ENCODE results near the gene ZNF277.

The ZNF277 gene

DNA sequence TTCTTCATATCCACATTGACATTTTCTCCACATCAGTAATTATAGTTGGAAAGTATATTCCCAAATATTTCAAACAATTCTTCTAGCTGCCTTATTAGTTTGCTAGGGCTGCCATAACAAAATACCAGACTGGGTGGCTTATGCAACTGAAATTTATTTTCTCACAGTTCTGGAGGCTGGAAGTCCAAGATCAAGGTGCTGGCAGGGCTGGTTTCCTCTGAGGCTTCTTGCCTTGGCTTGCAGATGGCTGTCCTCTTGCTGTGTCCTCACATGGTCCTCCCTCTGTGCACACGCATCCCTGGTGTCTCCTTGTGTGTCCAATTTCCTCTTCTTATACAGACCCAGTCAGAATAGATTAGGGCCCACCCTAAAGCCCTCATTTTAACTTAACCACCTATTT, 34.8 kb upstream of the ZNF277 start:
- Histone ChIP-seq H3K36me3 (ENCODE audit: control insufficient read depth, insufficient read depth, low read length) (no peaks in the 10 kb centered on the region), H3K4me1 (ENCODE audit: control insufficient read depth, insufficient read depth, low read length) (peaks cover 5% of the 10 kb centered on the region; the same call in 1 of the 2 replicates), H3K27ac (ENCODE audit: low read depth, low read length) (no peak overlapping the region), H3K27me3 (ENCODE audit: control insufficient read depth, insufficient read depth, low read length) (no peaks in the 10 kb centered on the region), H3K9me3 (ENCODE audit: control insufficient read depth, insufficient read depth, low read depth, low read length) (no peaks in the 10 kb centered on the region), H3K9ac (ENCODE audit: low read length) (no peak overlapping the region), H3K4me3 (ENCODE audit: low read depth, low read length) (no peak overlapping the region)

- Histone ChIP-seq H3K9me3 (ENCODE audit: control insufficient read depth, insufficient read depth, low read depth, low read length) (no peaks in the 10 kb centered on the region), H3K27ac (ENCODE audit: low read depth, low read length) (no peak overlapping the region), H3K9ac (ENCODE audit: low read length) (no peak overlapping the region), H3K27me3 (ENCODE audit: control insufficient read depth, insufficient read depth, low read length) (no peaks in the 10 kb centered on the region), H3K36me3 (ENCODE audit: control insufficient read depth, insufficient read depth, low read length) (no peaks in the 10 kb centered on the region), H3K4me3 (ENCODE audit: low read depth, low read length) (no peak overlapping the region), H3K4me1 (ENCODE audit: control insufficient read depth, insufficient read depth, low read length) (peaks cover 14% of the 10 kb centered on the region)
Measured at GRCh38 chr7:112172870-112173567, 33.5 kb upstream of the ZNF277 start.

DNA sequence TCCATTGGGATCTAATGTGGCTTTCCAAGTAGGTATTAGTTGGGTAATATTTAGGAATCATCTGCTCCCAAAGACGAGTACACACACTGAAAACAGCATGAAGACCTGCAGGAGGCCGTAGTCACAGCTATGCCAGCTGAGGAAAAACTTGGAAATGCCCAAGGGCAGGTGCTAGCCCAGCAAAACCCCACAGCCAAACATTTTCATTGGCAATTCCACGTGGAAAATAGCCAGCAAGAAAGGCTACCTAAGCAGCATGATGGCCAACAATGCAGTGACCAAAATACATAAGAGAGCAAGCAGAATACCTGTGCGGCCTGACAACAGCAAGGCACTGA, 33.0 kb upstream of the ZNF277 start:
- no peaks in the 10 kb centered on the region for H3K27me3 ChIP-seq (ENCODE audit: control insufficient read depth, insufficient read depth, low read length)
- H3K9ac ChIP-seq (ENCODE audit: low read length), result no peak overlapping the region
- no peaks in the 10 kb centered on the region for H3K9me3 ChIP-seq (ENCODE audit: control insufficient read depth, insufficient read depth, low read depth, low read length)
- H3K4me3 ChIP-seq (ENCODE audit: low read depth, low read length), result no peak overlapping the region
- H3K36me3 ChIP-seq (ENCODE audit: control insufficient read depth, insufficient read depth, low read length), result no peaks in the 10 kb centered on the region
- peaks cover 14% of the 10 kb centered on the region for H3K4me1 ChIP-seq (ENCODE audit: control insufficient read depth, insufficient read depth, low read length)
- H3K27ac ChIP-seq (ENCODE audit: low read depth, low read length), result no peak overlapping the region

DNA sequence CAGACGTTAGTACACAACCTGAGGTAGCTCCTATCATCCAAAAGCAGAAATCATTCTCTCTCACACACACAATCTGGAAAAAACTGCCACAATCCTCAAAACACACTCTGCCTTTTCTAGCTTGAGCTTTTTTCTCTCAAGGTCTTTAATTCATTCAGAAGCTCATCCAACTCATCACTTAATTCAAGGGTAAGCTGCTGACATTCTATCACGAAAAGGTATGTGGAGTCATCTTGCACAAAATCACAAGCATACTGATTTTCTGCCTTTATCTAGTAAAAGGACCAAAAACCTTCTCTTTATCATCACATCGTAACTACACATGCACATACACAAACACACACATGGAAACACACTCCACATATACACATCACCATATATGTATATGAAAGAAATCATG, 32.3 kb upstream of the ZNF277 start:
- H3K9me3 ChIP-seq (ENCODE audit: control insufficient read depth, insufficient read depth, low read depth, low read length), result no peaks in the 10 kb centered on the region
- no peak overlapping the region for H3K27ac ChIP-seq (ENCODE audit: low read depth, low read length)
- H3K4me1 ChIP-seq (ENCODE audit: control insufficient read depth, insufficient read depth, low read length), result peaks cover 14% of the 10 kb centered on the region
- no peaks in the 10 kb centered on the region for H3K36me3 ChIP-seq (ENCODE audit: control insufficient read depth, insufficient read depth, low read length)
- H3K27me3 ChIP-seq (ENCODE audit: control insufficient read depth, insufficient read depth, low read length), result no peaks in the 10 kb centered on the region
- H3K9ac ChIP-seq (ENCODE audit: low read length), result no peak overlapping the region
- no peak overlapping the region for H3K4me3 ChIP-seq (ENCODE audit: low read depth, low read length)

- H3K4me3 ChIP-seq (ENCODE audit: low read depth, low read length), result no peak overlapping the region
- H3K27ac ChIP-seq (ENCODE audit: low read depth, low read length), result no peak overlapping the region
- no peaks in the 10 kb centered on the region for H3K9me3 ChIP-seq (ENCODE audit: control insufficient read depth, insufficient read depth, low read depth, low read length)
- H3K9ac ChIP-seq (ENCODE audit: low read length), result no peak overlapping the region
- no peaks in the 10 kb centered on the region for H3K36me3 ChIP-seq (ENCODE audit: control insufficient read depth, insufficient read depth, low read length)
- H3K4me1 ChIP-seq (ENCODE audit: control insufficient read depth, insufficient read depth, low read length), result peaks cover 14% of the 10 kb centered on the region
- H3K27me3 ChIP-seq (ENCODE audit: control insufficient read depth, insufficient read depth, low read length), result no peaks in the 10 kb centered on the region
Measured at GRCh38 chr7:112176241-112176640, 30.3 kb upstream of the ZNF277 start.

DNA sequence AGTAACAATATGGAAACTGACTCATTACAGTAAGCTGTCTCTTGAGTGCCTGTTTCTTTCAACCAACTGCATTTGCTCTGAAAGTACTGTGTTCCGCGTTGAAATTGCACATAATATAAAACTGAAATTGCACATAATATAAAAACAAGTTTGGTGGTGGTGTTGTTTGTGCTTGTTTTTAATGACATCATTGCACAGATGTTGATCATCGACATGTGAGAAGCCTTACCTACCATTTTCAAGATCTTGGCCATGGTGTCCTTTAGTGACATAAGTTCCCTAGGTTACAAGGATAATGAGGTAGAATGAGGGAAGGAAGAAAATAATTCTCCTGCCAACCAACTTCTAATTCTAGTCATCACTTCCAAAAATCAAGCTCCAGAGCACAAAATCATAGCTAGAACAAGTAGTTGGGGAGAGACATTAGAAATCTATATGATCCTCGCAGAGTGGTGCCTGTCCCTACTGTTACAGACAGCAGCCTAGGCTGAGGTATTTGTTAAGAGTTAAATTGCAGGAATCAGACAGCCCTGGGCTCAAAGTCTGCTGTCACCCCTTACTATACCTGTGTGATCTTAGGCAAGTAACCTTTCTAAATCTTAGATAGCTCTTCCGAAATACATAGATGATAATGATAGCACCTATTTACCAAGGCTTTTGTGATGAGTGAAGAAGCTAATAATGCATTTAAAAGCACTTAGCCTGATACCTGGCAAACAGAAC, 29.6 kb upstream of the ZNF277 start:
- H3K27me3 ChIP-seq (ENCODE audit: control insufficient read depth, insufficient read depth, low read length), result no peaks in the 10 kb centered on the region
- no peak overlapping the region for H3K27ac ChIP-seq (ENCODE audit: low read depth, low read length)
- no peak overlapping the region for H3K9ac ChIP-seq (ENCODE audit: low read length)
- peaks cover 14% of the 10 kb centered on the region for H3K4me1 ChIP-seq (ENCODE audit: control insufficient read depth, insufficient read depth, low read length)
- H3K4me3 ChIP-seq (ENCODE audit: low read depth, low read length), result no peak overlapping the region
- H3K9me3 ChIP-seq (ENCODE audit: control insufficient read depth, insufficient read depth, low read depth, low read length), result no peaks in the 10 kb centered on the region
- no peaks in the 10 kb centered on the region for H3K36me3 ChIP-seq (ENCODE audit: control insufficient read depth, insufficient read depth, low read length)

DNA sequence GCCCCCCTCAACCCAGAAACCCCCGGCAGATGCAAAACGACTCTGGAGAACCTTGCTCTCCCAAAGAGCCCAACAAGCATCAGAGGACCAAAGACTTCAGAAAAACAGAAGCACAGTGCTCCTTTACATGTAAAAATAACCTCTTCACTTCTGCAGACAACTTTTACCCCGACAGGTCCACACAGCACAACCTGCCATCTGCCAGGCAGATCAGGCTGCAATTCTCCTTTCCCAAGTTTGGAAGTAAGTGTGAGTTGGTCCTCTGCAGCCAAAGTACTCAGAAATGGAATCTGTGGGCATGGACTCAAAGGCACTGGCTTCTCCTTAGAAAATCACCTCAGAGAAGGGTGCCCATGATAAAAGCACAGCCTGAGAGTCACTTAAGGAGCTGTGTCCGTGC, 26.3 kb upstream of the ZNF277 start:
- H3K4me1 ChIP-seq (ENCODE audit: control insufficient read depth, insufficient read depth, low read length), result peaks cover 9% of the 10 kb centered on the region
- H3K4me3 ChIP-seq (ENCODE audit: low read depth, low read length), result no peak overlapping the region
- H3K9ac ChIP-seq (ENCODE audit: low read length), result no peak overlapping the region
- H3K36me3 ChIP-seq (ENCODE audit: control insufficient read depth, insufficient read depth, low read length), result no peaks in the 10 kb centered on the region
- no peaks in the 10 kb centered on the region for H3K9me3 ChIP-seq (ENCODE audit: control insufficient read depth, insufficient read depth, low read depth, low read length)
- no peak overlapping the region for H3K27ac ChIP-seq (ENCODE audit: low read depth, low read length)
- no peaks in the 10 kb centered on the region for H3K27me3 ChIP-seq (ENCODE audit: control insufficient read depth, insufficient read depth, low read length)

DNA sequence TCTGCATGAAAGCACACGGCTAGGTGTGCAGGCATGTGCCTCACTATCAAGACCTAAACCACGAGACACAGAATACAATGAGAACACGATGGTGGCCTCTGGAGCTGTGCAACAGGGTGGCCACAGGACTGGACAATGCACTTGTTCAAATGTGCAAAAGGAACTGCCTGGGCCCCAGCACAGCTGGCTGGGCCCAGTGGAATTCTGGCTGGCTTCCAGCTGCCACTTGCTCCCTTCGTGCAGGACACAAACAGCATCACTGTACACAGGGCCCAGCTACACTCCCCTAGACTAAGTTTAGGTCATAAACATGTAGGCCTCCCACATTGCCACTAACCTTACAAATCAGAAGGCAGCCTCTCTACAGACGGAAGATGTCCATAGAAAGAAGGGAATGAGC, 23.7 kb upstream of the ZNF277 start:
- Histone ChIP-seq H3K4me1 (ENCODE audit: control insufficient read depth, insufficient read depth, low read length) (no peaks in the 10 kb centered on the region), H3K9me3 (ENCODE audit: control insufficient read depth, insufficient read depth, low read depth, low read length) (no peaks in the 10 kb centered on the region), H3K4me3 (ENCODE audit: low read depth, low read length) (no peak overlapping the region), H3K9ac (ENCODE audit: low read length) (no peak overlapping the region), H3K36me3 (ENCODE audit: control insufficient read depth, insufficient read depth, low read length) (no peaks in the 10 kb centered on the region), H3K27ac (ENCODE audit: low read depth, low read length) (no peak overlapping the region), H3K27me3 (ENCODE audit: control insufficient read depth, insufficient read depth, low read length) (no peaks in the 10 kb centered on the region)

GRCh38 chr7:112183266-112183665, 23.2 kb upstream of the ZNF277 start:
- Histone ChIP-seq H3K4me1 (ENCODE audit: control insufficient read depth, insufficient read depth, low read length) (no peaks in the 10 kb centered on the region), H3K9ac (ENCODE audit: low read length) (no peak overlapping the region), H3K36me3 (ENCODE audit: control insufficient read depth, insufficient read depth, low read length) (no peaks in the 10 kb centered on the region), H3K27me3 (ENCODE audit: control insufficient read depth, insufficient read depth, low read length) (no peaks in the 10 kb centered on the region), H3K9me3 (ENCODE audit: control insufficient read depth, insufficient read depth, low read depth, low read length) (no peaks in the 10 kb centered on the region), H3K4me3 (ENCODE audit: low read depth, low read length) (no peak overlapping the region), H3K27ac (ENCODE audit: low read depth, low read length) (no peak overlapping the region)

DNA sequence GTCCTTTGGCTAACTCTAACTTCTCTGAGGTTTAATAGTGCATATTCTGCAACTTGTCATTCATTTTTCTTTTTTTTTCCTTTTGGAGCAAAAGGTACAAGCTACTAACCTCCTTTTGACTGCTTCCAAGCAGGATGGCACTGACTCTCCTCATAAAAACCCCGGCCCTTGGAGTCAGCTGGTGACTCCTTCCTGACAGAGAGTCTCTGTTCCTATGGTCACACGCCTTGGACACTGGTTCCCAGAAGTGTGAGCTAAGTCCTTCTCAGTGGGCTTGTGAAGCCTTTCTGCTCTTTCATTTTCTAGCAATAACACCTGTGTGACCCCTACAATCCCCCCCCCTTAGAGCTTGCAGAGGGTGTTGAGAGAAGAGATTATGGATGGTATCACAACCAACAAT, 22.0 kb upstream of the ZNF277 start:
- H3K9me3 ChIP-seq (ENCODE audit: control insufficient read depth, insufficient read depth, low read depth, low read length), result no peaks in the 10 kb centered on the region
- H3K4me3 ChIP-seq (ENCODE audit: low read depth, low read length), result no peak overlapping the region
- no peak overlapping the region for H3K27ac ChIP-seq (ENCODE audit: low read depth, low read length)
- no peak overlapping the region for H3K9ac ChIP-seq (ENCODE audit: low read length)
- H3K27me3 ChIP-seq (ENCODE audit: control insufficient read depth, insufficient read depth, low read length), result no peaks in the 10 kb centered on the region
- H3K4me1 ChIP-seq (ENCODE audit: control insufficient read depth, insufficient read depth, low read length), result no peaks in the 10 kb centered on the region
- H3K36me3 ChIP-seq (ENCODE audit: control insufficient read depth, insufficient read depth, low read length), result no peaks in the 10 kb centered on the region

DNA sequence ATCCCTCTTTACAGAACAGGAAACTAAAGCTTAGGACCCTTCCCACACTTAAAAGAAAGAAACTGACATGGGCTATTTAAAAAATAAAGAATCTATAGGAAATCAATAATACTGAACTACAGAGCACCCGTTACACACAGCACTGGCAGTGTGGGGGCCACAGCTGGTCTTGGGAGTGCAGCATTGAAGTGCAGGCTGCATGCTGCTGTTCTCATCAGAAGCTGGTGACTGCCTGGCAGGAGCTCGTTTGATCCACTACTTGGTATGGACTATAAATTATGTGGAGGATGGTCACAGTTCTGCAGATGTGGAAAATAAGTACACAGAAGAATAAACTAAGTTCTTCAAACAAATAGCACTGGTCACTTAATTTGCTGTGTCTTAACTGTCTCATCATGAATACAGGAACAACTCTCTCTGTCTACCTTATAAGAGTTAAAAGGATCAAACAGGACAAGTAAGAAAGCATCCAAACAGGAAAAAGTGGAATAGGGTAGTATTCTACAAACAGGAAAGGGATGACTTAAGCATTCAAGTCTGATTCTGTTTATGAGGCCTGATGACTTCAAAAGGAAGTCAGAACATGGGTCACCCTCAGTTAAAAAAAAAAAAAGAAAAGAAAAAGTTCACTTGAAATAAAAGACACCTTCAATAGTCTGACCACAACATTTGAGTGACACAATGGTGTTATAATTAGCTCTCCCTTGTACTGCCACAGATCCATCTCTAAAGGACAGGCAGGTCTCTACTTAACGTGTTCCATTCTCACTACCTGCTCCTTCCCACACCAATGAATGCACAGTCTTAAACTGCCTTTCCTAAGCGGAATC, 21.3 kb upstream of the ZNF277 start:
- Histone ChIP-seq H3K36me3 (ENCODE audit: control insufficient read depth, insufficient read depth, low read length) (no peaks in the 10 kb centered on the region), H3K4me3 (ENCODE audit: low read depth, low read length) (no peak overlapping the region), H3K4me1 (ENCODE audit: control insufficient read depth, insufficient read depth, low read length) (no peaks in the 10 kb centered on the region), H3K9ac (ENCODE audit: low read length) (no peak overlapping the region), H3K9me3 (ENCODE audit: control insufficient read depth, insufficient read depth, low read depth, low read length) (no peaks in the 10 kb centered on the region), H3K27me3 (ENCODE audit: control insufficient read depth, insufficient read depth, low read length) (no peaks in the 10 kb centered on the region), H3K27ac (ENCODE audit: low read depth, low read length) (no peak overlapping the region)

Measured in HUES6 (cell line).